ENCODE results near the gene AIG1.

DNA sequence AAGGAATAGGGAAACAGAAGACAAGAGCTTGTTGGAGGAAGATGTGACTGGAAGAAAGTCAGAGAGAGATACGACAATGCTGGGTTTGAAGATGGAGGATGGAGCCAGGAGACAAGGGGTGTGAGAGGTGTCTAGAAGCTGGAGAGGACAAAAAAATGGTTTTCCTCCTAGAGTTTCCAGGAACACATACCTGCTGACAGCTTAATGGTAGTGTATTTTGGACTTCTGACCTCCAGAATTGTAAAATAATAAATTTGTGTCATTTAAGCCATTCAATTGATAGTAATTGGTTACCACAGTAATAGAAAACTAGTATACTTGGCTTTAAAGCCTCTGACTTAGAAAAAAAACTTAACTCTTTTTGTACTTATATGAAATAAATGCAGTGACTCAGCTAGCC is 3.6 kb downstream of the AIG1 start:
- no peak for TF ChIP-seq HNRNPH1 (optimal IDR thresholded peaks at IDR 0.05; ENCODE audit: low read depth, low read length)
- TF ChIP-seq, protein P1, sequence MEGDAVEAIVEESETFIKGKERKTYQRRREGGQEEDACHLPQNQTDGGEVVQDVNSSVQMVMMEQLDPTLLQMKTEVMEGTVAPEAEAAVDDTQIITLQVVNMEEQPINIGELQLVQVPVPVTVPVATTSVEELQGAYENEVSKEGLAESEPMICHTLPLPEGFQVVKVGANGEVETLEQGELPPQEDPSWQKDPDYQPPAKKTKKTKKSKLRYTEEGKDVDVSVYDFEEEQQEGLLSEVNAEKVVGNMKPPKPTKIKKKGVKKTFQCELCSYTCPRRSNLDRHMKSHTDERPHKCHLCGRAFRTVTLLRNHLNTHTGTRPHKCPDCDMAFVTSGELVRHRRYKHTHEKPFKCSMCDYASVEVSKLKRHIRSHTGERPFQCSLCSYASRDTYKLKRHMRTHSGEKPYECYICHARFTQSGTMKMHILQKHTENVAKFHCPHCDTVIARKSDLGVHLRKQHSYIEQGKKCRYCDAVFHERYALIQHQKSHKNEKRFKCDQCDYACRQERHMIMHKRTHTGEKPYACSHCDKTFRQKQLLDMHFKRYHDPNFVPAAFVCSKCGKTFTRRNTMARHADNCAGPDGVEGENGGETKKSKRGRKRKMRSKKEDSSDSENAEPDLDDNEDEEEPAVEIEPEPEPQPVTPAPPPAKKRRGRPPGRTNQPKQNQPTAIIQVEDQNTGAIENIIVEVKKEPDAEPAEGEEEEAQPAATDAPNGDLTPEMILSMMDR (CRISPR knock-in tag; IDR thresholded peaks at IDR 0.05), result no peak
- TF ChIP-seq JUN (CRISPR knock-in tag; IDR thresholded peaks at IDR 0.05), result no peak
- no peak for TF ChIP-seq MAFK (conservative IDR thresholded peaks at IDR 0.05 in 1 of 2, IDR thresholded peaks at IDR 0.05 in 1 of 2; ENCODE audit: low read length in 2 of 2)
- TF ChIP-seq MYC (CRISPR knock-in tag; IDR thresholded peaks at IDR 0.05; ENCODE audit: borderline replicate concordance), result no peak
- TF ChIP-seq, protein P2, sequence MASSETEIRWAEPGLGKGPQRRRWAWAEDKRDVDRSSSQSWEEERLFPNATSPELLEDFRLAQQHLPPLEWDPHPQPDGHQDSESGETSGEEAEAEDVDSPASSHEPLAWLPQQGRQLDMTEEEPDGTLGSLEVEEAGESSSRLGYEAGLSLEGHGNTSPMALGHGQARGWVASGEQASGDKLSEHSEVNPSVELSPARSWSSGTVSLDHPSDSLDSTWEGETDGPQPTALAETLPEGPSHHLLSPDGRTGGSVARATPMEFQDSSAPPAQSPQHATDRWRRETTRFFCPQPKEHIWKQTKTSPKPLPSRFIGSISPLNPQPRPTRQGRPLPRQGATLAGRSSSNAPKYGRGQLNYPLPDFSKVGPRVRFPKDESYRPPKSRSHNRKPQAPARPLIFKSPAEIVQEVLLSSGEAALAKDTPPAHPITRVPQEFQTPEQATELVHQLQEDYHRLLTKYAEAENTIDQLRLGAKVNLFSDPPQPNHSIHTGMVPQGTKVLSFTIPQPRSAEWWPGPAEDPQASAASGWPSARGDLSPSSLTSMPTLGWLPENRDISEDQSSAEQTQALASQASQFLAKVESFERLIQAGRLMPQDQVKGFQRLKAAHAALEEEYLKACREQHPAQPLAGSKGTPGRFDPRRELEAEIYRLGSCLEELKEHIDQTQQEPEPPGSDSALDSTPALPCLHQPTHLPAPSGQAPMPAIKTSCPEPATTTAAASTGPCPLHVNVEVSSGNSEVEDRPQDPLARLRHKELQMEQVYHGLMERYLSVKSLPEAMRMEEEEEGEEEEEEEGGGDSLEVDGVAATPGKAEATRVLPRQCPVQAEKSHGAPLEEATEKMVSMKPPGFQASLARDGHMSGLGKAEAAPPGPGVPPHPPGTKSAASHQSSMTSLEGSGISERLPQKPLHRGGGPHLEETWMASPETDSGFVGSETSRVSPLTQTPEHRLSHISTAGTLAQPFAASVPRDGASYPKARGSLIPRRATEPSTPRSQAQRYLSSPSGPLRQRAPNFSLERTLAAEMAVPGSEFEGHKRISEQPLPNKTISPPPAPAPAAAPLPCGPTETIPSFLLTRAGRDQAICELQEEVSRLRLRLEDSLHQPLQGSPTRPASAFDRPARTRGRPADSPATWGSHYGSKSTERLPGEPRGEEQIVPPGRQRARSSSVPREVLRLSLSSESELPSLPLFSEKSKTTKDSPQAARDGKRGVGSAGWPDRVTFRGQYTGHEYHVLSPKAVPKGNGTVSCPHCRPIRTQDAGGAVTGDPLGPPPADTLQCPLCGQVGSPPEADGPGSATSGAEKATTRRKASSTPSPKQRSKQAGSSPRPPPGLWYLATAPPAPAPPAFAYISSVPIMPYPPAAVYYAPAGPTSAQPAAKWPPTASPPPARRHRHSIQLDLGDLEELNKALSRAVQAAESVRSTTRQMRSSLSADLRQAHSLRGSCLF (CRISPR knock-in tag; IDR thresholded peaks at IDR 0.05; ENCODE audit: borderline replicate concordance), result no peak
- TF ChIP-seq HNRNPL (IDR thresholded peaks at IDR 0.05; ENCODE audit: low read depth, low read length), result no peak
- no peak for TF ChIP-seq MTF1 (CRISPR knock-in tag; IDR thresholded peaks at IDR 0.05)
- no peak for TF ChIP-seq FOXP1 (IDR thresholded peaks at IDR 0.05)
- no peak for TF ChIP-seq FOXP1 (CRISPR knock-in tag; IDR thresholded peaks at IDR 0.05)
- no peak for TF ChIP-seq FOSL1 (CRISPR knock-in tag; IDR thresholded peaks at IDR 0.05; ENCODE audit: borderline replicate concordance)

Measured in HepG2 (cell line).